Stimulated activated CD8-positive, alpha-beta memory T cell treated with anti-CD3 and anti-CD28 coated beads, Interleukin-15, amount 100 ng/mL, for 4 hours (primary cell): Measurements from ENCODE around the gene NFKBIE.

ENCODE experiments used
- DNase-seq, 2 donors: peaks; one replicate each; pipeline ENCODE4 v3.0.0-alpha.2; 2020; ENCODE audit warnings: low read depth in 2 of 2

Gene NFKBIE

GRCh38 chr6:44226368-44227147, 38.8 kb downstream of the NFKBIE start:
- no peak for DNase-seq

- DNase-seq = no peak
Measured at GRCh38 chr6:44225579-44226325, 39.6 kb downstream of the NFKBIE start.

GRCh38 chr6:44224965-44225305, 40.4 kb downstream of the NFKBIE start:
- DNase-seq = no peak

- DNase-seq = no peak
Measured at GRCh38 chr6:44224029-44224964, 41.1 kb downstream of the NFKBIE start.

- DNase-seq = peak; percentile 68 to 74
Measured at GRCh38 chr6:44223319-44224028, 41.9 kb downstream of the NFKBIE start, which contains the start of gene SLC29A1. TSS of gene SLC29A1 (plus strand) at chr6:44223595. CDS start at chr6:44227314, 3,719 bp downstream.

- DNase-seq = no peak
Measured at GRCh38 chr6:44222486-44223318, 42.6 kb downstream of the NFKBIE start.

- no peak for DNase-seq
Measured at GRCh38 chr6:44221961-44222335, 43.4 kb downstream of the NFKBIE start.

GRCh38 chr6:44221291-44221960, 43.9 kb downstream of the NFKBIE start:
- peak in 1 of 2 donors; percentile 50 for DNase-seq

- DNase-seq = no peak
Measured at GRCh38 chr6:44220913-44221290, 44.4 kb downstream of the NFKBIE start.

GRCh38 chr6:44219815-44220784, 45.3 kb downstream of the NFKBIE start:
- no peak for DNase-seq

- DNase-seq = no peak
Measured at GRCh38 chr6:44219053-44219814, 46.1 kb downstream of the NFKBIE start.

GRCh38 chr6:44217332-44218143, 47.8 kb downstream of the NFKBIE start:
- DNase-seq = no peak

GRCh38 chr6:44216677-44217331, 48.5 kb downstream of the NFKBIE start, which contains the start of gene MYMX:
TSS of gene MYMX (plus strand) at chr6:44216926. CDS start at chr6:44217472, 546 bp downstream.
- DNase-seq = no peak

- DNase-seq = no peak
Measured at GRCh38 chr6:44214307-44214706, 51.0 kb downstream of the NFKBIE start.

GRCh38 chr6:44211284-44211683, 54.1 kb downstream of the NFKBIE start:
- DNase-seq = no peak
